ENCODE results near the gene SPOP. TPM values are rescaled to one million over a fixed set of nuclear protein-coding genes. Genes with fewer than 3 reads are reported as not detected.

SPOP gene
- total RNA-seq, 2 donors from 2014 or later: 77.8 to 82.2 TPM

DNA sequence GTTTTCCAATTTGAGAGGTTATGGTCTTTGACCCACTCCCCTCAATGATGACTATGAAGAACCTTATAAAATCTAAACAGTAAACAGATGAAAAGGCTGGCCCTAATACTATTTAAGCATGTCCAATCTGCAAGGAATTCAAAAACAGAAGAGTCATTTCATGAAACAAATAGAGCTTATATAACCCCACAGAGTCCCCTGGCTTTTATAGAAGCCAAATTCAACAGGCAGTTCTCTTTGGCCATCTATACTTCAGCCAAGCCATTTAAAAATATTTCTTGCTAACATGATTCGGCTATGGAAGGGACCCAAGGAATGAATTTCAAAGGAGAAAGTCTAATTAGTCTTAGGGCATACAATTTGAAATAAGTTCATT is 43.4 kb downstream of the SPOP start:
- no peak overlapping the region for H3K4me3 Mint-ChIP-seq
- H3K27me3 Mint-ChIP-seq (ENCODE audit: low read depth): no peaks in the 10 kb centered on the region
- H3K9me3 Mint-ChIP-seq: no peaks in the 10 kb centered on the region
- ATAC-seq (replicated peaks in 1 of 2) (no peak), DNase-seq (no peak)
- peaks cover 0 to 9% of the 10 kb centered on the region in 2 donors for H3K36me3 Mint-ChIP-seq (ENCODE audit: insufficient read depth in 2 of 2)
- peaks cover 63% of the 10 kb centered on the region for H3K4me1 Mint-ChIP-seq (ENCODE audit: low read depth)
- H3K27ac Mint-ChIP-seq: no peak overlapping the region

DNA sequence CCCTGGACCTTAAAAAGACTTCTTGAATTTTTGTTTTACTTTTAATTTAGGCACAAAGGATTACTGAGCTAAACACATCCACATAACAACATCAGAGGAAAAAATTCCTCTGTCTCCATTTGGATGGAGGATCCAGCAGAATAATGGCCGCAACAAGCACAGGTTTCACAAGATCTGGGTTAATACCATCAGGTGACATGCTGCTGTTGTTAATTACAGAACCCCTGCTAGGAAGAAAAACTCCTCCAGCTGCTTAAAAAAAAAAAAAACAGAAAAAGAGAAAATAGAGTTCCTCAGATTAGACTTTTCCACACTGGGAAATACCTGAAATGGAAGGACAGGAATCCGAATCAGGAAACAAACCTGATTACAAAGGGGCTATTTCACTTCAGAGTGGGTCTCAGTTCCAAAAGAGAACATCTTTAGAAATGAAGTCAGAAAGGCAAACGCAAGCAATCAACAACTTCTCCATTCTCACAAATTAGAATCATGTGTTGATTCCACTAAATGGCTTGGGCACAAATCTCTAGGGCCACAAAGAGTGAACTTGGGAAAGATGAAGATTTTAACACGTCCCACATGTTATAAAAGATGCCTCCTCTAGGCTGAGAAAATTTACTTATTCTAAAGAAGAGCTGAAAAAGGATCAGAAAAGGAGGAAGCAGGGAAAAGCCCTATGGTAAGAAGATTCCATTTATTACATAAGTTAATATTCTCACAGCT is 44.0 kb downstream of the SPOP start:
- Mint-ChIP-seq H3K27ac (no peak overlapping the region), H3K4me3 (no peak overlapping the region), H3K27me3 (ENCODE audit: low read depth) (no peaks in the 10 kb centered on the region), H3K9me3 (no peaks in the 10 kb centered on the region), H3K36me3 (ENCODE audit: insufficient read depth in 2 of 2) (peaks cover 0 to 8% of the 10 kb centered on the region in 2 donors), H3K4me1 (ENCODE audit: low read depth) (peaks cover 64% of the 10 kb centered on the region)
- no peak for ATAC-seq (replicated peaks in 1 of 2)
- DNase-seq: no peak

DNA sequence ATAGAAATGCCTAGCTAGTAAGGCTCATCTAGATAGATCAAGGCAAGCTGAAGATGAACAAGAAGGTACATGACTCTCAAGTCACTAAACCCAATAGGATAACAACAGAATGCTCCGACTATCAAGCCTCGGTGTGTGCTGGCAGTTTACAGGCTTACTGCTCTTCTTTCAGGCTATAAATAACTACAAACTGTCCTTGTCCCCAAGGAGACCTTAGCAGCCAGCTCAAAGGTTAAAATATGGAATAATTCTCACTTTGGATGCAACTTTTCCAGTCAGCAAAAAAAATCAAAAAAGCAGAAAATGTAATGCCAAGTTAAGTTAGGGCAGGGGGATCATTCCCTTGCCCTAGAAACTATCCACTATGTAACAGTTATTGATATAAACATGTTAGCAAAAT is 44.6 kb downstream of the SPOP start:
- no peak for ATAC-seq (replicated peaks in 1 of 2)
- no peak overlapping the region for H3K4me3 Mint-ChIP-seq
- DNase-seq: no peak
- H3K27me3 Mint-ChIP-seq (ENCODE audit: low read depth): no peaks in the 10 kb centered on the region
- no peak overlapping the region for H3K27ac Mint-ChIP-seq
- H3K9me3 Mint-ChIP-seq: no peaks in the 10 kb centered on the region
- peaks cover 0 to 2% of the 10 kb centered on the region in 2 donors for H3K36me3 Mint-ChIP-seq (ENCODE audit: insufficient read depth in 2 of 2)
- H3K4me1 Mint-ChIP-seq (ENCODE audit: low read depth): peaks cover 64% of the 10 kb centered on the region

DNA sequence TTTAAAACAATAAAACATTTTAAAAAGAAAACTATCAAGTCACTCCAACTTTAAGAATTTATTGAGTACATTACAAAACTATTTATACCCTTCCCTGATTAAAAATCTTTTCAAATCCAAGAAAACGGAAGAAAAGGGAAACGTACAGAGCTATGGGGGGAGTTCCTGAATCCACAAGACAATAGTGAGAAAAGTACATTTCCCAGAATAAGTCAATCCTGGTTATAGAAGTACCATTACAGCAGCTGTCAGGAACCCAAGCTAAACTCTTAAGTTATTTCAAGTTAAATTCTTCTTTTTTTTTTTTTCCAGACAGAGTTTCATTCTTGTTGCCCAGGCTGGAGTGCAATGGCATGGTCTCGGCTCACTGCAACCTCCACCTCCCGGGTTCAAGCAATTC is 45.7 kb downstream of the SPOP start:
- DNase-seq: no peak
- no peaks in the 10 kb centered on the region for H3K27me3 Mint-ChIP-seq (ENCODE audit: low read depth)
- H3K9me3 Mint-ChIP-seq: no peaks in the 10 kb centered on the region
- peaks cover 59% of the 10 kb centered on the region for H3K4me1 Mint-ChIP-seq (ENCODE audit: low read depth)
- H3K4me3 Mint-ChIP-seq: no peak overlapping the region
- H3K27ac Mint-ChIP-seq: no peak overlapping the region
- ATAC-seq (replicated peaks in 1 of 2): no peak
- H3K36me3 Mint-ChIP-seq (ENCODE audit: insufficient read depth in 2 of 2): no peaks in the 10 kb centered on the region

DNA sequence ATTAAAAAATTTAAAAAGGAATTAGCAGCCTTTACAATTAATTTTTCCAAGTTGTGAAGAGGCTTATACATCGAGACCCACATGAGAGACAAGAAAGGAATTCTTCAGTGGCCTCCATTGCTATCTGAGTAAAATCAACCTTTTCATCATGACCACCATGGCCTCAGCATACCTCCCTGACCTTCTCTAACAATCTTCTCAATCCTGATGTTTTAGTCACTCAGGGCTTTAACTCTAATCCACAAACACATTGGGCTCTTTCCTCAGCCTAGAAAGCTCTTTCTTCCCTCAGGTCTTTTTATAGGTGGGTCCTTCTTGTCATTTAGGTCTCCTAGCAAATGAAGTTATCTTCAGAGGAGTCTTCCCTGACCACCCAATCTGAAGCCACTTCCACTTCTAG is 46.4 kb downstream of the SPOP start:
- no peak overlapping the region for H3K27ac Mint-ChIP-seq
- H3K4me1 Mint-ChIP-seq (ENCODE audit: low read depth): peaks cover 52% of the 10 kb centered on the region

DNA sequence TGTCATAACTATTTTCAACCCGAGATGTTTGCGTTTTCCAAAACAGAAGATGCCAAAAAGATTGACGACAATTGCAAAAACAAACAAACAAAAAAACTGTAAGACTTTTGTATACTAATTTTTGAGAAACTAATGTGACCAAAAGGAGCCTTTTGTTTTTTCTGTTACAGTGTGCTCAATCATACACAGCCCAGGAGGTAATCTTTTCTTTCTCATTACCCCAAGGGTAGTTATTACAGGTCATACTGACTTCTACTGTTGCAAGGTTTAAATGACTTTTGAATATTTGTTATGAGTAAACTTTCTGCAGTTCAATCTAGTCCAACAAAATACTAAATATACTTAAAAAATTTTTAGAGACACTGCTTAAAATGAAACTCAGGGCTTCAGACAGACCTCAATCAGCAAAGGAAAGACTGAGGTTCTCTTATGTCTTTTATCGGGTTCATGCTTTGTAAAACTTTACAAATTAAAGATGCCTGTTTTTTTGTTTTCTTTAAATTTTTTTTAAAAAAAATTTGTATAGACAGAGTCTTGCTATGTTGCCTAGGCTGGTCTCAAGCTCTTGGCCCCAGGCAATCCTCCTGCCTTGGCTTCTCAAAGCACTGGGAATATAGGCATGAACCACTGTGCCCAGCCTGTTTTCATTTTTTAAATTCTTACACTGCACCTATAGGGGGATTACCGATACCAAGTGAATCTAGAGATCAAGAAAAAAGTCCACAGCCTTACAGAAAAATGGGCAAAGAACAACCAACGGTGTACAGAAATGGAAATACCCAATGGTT is 47.6 kb downstream of the SPOP start:
- peaks cover 40% of the 10 kb centered on the region for H3K4me1 Mint-ChIP-seq (ENCODE audit: low read depth)
- peak overlapping the region; percentile 47 for H3K27ac Mint-ChIP-seq
- DNase-seq: no peak
- no peaks in the 10 kb centered on the region for H3K27me3 Mint-ChIP-seq (ENCODE audit: low read depth)
- no peaks in the 10 kb centered on the region for H3K36me3 Mint-ChIP-seq (ENCODE audit: insufficient read depth in 2 of 2)
- H3K4me3 Mint-ChIP-seq: peak overlapping the region; percentile 28 to 42
- ATAC-seq (replicated peaks in 1 of 2): peak; percentile 41 to 72
- H3K9me3 Mint-ChIP-seq: no peaks in the 10 kb centered on the region

More for the DNA sequence above, 46.4 kb downstream of the SPOP start:
- ATAC-seq (replicated peaks in 1 of 2) (no peak), DNase-seq (no peak)
- Mint-ChIP-seq H3K27me3 (ENCODE audit: low read depth) (no peaks in the 10 kb centered on the region), H3K9me3 (no peaks in the 10 kb centered on the region), H3K4me3 (no peak overlapping the region), H3K36me3 (ENCODE audit: insufficient read depth in 2 of 2) (no peaks in the 10 kb centered on the region)

DNA sequence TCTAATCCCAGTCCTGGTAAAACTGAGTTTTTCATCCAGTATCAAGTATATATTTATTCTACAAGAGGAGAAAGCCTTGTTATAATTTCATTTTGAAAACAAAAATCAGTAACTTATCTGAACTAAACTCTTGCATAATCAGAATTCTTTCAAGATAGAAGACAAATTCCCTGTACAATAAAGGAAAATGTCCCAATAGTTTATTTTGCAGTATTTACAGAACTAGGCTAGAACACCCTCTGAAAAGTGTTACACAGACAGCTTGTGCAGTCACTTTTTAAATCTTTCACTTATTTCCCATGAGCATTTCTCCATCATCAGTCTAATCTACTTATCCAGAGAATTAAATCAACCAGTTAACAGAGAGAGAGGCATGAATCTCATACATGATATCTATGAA is 48.5 kb downstream of the SPOP start:
- Mint-ChIP-seq H3K27ac (peak overlapping the region; percentile 1), H3K4me1 (ENCODE audit: low read depth) (peaks cover 32% of the 10 kb centered on the region), H3K36me3 (ENCODE audit: insufficient read depth in 2 of 2) (no peaks in the 10 kb centered on the region), H3K27me3 (ENCODE audit: low read depth) (no peaks in the 10 kb centered on the region), H3K4me3 (no peak overlapping the region), H3K9me3 (no peaks in the 10 kb centered on the region)
- ATAC-seq (replicated peaks in 1 of 2): no peak
- DNase-seq: no peak

DNA sequence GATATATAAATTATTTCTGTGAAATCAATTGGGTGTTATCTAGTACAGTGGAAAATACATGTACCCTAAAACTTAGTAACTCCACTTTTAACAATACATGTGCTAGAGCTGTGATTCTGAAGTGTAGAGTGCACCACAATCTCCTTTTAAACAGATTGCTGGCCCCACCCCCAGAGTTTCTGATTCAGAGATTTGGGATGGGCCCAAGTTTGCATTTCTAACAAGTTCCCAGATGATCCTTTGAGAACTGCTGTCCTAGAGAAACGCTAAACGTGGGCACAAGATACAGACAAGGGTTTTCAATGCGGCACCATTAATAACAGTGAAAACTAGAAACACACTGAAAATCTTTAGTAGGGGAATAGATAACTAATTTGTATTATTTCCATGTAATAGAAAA is 53.0 kb downstream of the SPOP start:
- no peaks in the 10 kb centered on the region for H3K27me3 Mint-ChIP-seq (ENCODE audit: low read depth)
- H3K4me1 Mint-ChIP-seq (ENCODE audit: low read depth): peaks cover 11% of the 10 kb centered on the region
- H3K36me3 Mint-ChIP-seq (ENCODE audit: insufficient read depth in 2 of 2): peaks cover 0 to 4% of the 10 kb centered on the region in 2 donors
- H3K4me3 Mint-ChIP-seq: no peak overlapping the region
- DNase-seq (no peak), ATAC-seq (replicated peaks in 1 of 2) (no peak)
- H3K9me3 Mint-ChIP-seq: no peaks in the 10 kb centered on the region
- H3K27ac Mint-ChIP-seq: no peak overlapping the region

DNA sequence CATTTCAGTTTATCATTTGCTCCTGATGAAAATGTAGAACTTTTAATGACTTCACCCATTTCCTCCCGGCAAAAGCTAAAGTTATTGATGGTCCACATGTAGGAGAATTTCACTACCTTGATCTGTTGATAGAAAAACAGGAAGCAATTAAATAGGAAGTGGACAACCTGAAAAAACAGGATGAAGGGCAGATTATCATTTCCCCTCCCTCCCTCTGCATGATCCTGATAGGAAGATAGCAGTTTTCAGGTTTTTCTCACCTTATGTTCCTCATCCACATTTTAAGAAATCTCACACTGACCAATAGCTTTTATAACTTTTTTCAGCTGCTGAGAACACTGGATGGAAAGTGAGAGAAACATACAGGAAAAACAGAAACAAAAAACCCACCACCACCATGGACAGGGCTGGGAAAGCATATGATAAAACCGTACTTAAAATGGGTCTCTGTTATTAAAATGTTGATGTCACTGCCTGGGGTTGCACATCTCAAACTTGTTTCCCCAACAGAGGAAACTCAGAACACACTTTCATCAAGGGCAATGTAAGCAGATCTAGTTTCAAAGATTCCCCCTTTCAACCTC is 55.9 kb downstream of the SPOP start:
- H3K27me3 Mint-ChIP-seq (ENCODE audit: low read depth): no peaks in the 10 kb centered on the region
- peaks cover 4 to 7% of the 10 kb centered on the region in 2 donors for H3K36me3 Mint-ChIP-seq (ENCODE audit: insufficient read depth in 2 of 2)
- H3K4me1 Mint-ChIP-seq (ENCODE audit: low read depth): peaks cover 14% of the 10 kb centered on the region
- H3K9me3 Mint-ChIP-seq: no peaks in the 10 kb centered on the region
- DNase-seq: no peak
- no peak for ATAC-seq (replicated peaks in 1 of 2)
- H3K4me3 Mint-ChIP-seq: no peak overlapping the region
- no peak overlapping the region for H3K27ac Mint-ChIP-seq

DNA sequence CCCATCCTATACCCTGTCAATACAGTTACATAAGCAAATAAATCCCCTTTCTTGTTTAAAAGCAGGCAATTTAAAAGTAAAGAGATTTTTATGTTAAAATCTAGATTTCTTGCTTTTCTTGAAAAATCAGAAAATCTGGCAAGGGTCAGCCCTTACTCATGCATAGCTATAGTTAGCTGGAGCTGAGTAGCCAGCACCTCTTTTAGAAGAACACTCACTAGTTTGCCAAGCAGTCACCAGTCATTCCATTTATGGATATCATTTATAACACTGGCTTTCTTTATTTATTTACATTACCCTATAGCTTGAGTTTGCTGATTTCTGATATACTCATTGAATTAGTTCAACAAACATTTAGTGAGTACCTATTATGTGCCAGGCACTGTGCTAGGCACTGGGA is 56.5 kb downstream of the SPOP start:
- Mint-ChIP-seq H3K27ac (no peak overlapping the region), H3K9me3 (no peaks in the 10 kb centered on the region), H3K27me3 (ENCODE audit: low read depth) (no peaks in the 10 kb centered on the region), H3K36me3 (ENCODE audit: insufficient read depth in 2 of 2) (peaks cover 5 to 12% of the 10 kb centered on the region in 2 donors), H3K4me1 (ENCODE audit: low read depth) (peaks cover 19% of the 10 kb centered on the region), H3K4me3 (no peak overlapping the region)
- DNase-seq (no peak), ATAC-seq (replicated peaks in 1 of 2) (no peak)

DNA sequence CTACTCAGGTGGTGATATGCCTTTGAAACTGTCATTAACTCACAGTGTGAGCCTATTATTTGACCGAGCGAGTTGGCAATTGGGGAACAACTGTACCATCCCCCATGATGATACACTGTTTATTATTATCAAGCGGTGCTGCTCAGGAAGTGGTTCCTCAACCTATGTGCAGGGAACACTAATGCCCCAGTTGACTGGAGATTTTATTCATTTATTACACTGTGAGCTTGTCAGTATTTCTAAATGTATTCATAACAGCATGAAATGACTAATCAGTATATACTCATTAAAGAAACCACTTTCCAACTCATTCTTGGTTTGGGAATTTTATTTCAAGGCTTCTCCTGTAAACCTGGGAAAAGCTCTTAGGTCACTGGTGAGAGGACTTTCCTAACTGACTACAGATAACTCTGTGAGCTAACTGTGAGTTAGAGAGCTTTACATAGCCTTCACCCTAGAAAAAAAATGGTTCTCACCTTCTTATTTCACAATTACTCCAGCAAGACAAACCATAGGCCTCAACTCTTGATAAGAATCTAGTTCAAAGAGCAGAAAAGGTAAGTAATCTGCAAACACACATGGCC is 59.8 kb downstream of the SPOP start:
- H3K36me3 Mint-ChIP-seq (ENCODE audit: insufficient read depth in 2 of 2): peaks cover 7 to 12% of the 10 kb centered on the region in 2 donors
- H3K9me3 Mint-ChIP-seq: no peaks in the 10 kb centered on the region
- peaks cover 26% of the 10 kb centered on the region for H3K4me1 Mint-ChIP-seq (ENCODE audit: low read depth)
- H3K4me3 Mint-ChIP-seq: peak overlapping the region in 1 of 2 donors; percentile 35
- peak; percentile 44 to 81 for ATAC-seq (replicated peaks in 1 of 2)
- no peak for DNase-seq
- H3K27me3 Mint-ChIP-seq (ENCODE audit: low read depth): no peaks in the 10 kb centered on the region
- peak overlapping the region; percentile 86 for H3K27ac Mint-ChIP-seq

DNA sequence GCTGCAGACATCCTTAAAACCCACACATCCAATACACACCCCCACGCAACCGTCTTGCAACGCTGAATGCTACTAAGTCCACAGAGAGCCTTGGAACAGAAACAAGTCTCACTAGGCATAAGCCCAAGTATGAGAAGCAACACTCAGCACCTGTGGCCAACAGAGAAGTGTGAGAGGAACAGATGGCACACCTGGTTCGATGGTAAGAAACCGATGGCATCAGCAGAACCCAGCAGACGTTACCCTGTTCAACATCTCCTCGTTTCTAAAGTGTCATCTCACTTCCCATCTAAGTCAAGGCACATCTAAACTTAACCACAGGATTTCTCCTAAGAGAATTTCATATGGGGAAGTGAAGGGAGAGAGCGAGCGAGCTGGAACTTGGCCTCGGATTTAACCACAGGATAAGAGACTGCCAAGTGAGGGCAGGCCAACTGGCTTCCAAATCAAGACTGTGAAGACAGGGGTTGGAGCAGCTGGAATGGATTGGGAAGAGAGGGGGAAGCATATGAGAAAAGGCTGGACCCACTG is 61.2 kb downstream of the SPOP start:
- no peaks in the 10 kb centered on the region for H3K27me3 Mint-ChIP-seq (ENCODE audit: low read depth)
- ATAC-seq (replicated peaks in 1 of 2): no peak
- H3K27ac Mint-ChIP-seq: peak overlapping the region; percentile 46
- peaks cover 4 to 13% of the 10 kb centered on the region in 2 donors for H3K36me3 Mint-ChIP-seq (ENCODE audit: insufficient read depth in 2 of 2)
- no peak for DNase-seq
- peaks cover 26% of the 10 kb centered on the region for H3K4me1 Mint-ChIP-seq (ENCODE audit: low read depth)
- H3K4me3 Mint-ChIP-seq: no peak overlapping the region
- H3K9me3 Mint-ChIP-seq: no peaks in the 10 kb centered on the region

DNA sequence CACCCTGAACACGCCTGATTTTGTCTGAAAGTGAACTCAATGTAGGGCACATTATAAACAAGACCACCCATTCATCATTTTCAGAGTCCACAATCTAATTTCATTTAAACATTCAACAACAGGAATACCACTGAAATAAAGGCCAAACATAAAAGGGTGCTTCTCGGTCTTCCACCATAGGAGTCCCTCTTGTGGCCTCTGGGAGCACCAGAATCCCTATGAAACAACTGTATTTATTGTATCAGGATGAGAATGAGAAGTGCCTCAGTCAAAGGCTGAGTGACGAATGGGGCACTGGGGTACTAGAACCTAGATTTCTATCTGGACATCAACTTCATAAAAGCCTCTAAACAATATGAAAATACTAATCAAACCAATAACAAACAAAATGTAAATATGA is 61.8 kb downstream of the SPOP start:
- Mint-ChIP-seq H3K4me1 (ENCODE audit: low read depth) (peaks cover 26% of the 10 kb centered on the region), H3K27ac (peak overlapping the region; percentile 31), H3K4me3 (no peak overlapping the region), H3K27me3 (ENCODE audit: low read depth) (no peaks in the 10 kb centered on the region), H3K36me3 (ENCODE audit: insufficient read depth in 2 of 2) (peaks cover 3 to 13% of the 10 kb centered on the region in 2 donors), H3K9me3 (no peaks in the 10 kb centered on the region)
- no peak for ATAC-seq (replicated peaks in 1 of 2)
- DNase-seq: no peak
